ENCODE results near the gene C11orf42. TPM values are rescaled to one million over a fixed set of nuclear protein-coding genes. Genes with fewer than 3 reads are reported as not detected.

Gene C11orf42
- total RNA-seq, 1 donor from 2014 or later, result not detected

DNA sequence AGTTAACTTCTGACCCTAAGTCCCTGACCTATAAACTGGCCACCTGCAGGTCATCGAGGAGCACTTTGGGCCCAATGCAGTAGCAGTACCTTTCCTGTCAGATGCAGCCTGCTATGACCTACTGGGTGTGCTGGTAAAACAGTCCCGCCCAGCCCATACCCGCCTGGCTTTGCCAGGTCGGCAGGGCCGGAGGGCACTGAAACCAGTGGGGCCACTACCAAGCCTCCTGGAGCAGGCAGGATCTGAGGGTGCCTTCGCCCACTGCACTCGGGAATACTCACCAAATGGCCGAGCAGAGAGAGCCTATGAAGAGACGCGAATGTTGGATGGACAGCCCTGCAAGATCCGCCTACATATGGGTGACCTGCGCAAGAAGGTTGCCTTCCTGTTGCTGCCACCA is 4.4 kb downstream of the C11orf42 start:
- no peaks in the 10 kb centered on the region for H3K27me3 ChIP-seq (ENCODE audit: low read depth)
- DNase-seq, result no peak
- H3K9me3 ChIP-seq (replicated peaks), result no peaks in the 10 kb centered on the region
- no peak overlapping the region for H3K4me3 ChIP-seq
- H3K27ac ChIP-seq (replicated peaks), result no peak overlapping the region
- intact Hi-C loops (cut with micrococcal nuclease), result no loop called here
- peaks cover 73% of the 10 kb centered on the region for H3K36me3 ChIP-seq
- TF ChIP-seq, protein P1, sequence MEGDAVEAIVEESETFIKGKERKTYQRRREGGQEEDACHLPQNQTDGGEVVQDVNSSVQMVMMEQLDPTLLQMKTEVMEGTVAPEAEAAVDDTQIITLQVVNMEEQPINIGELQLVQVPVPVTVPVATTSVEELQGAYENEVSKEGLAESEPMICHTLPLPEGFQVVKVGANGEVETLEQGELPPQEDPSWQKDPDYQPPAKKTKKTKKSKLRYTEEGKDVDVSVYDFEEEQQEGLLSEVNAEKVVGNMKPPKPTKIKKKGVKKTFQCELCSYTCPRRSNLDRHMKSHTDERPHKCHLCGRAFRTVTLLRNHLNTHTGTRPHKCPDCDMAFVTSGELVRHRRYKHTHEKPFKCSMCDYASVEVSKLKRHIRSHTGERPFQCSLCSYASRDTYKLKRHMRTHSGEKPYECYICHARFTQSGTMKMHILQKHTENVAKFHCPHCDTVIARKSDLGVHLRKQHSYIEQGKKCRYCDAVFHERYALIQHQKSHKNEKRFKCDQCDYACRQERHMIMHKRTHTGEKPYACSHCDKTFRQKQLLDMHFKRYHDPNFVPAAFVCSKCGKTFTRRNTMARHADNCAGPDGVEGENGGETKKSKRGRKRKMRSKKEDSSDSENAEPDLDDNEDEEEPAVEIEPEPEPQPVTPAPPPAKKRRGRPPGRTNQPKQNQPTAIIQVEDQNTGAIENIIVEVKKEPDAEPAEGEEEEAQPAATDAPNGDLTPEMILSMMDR (IDR thresholded peaks at IDR 0.05; ENCODE audit: borderline replicate concordance), result no peak
- H3K4me1 ChIP-seq, result peaks cover 7% of the 10 kb centered on the region

DNA sequence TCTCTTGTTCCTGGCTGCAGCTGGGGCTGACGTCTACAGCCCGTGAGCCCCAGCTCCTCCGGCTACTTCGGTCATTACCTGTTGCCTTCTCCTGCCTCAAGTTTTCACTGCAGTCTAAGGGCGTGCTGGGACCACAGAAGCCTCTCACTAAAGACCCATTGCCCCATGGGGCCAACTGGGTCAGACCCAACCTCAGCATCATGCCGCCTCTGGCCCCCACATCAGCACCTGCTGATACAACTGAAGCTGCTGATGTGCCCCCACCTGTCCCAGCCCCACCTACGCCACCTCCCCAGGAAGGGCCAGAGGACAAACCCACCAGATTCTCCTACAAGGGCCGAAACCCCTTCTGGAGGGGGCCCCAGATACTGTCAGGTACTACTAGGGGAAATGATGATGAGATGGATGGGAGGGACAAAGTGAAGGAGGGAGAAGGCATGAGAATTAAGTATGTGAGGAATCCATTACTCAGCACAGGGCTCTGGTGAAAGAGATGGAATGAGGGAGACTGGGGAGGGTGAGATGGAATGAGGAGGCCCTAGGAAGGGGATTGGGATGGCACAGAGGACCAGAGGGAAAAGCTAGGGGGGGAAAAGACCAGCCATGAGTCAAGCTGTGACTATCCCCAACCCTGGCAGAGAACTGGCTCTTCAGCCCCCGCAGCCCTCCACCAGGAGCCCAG is 5.1 kb downstream of the C11orf42 start:
- no peaks in the 10 kb centered on the region for H3K27me3 ChIP-seq (ENCODE audit: low read depth)
- no peak overlapping the region for H3K27ac ChIP-seq (replicated peaks)
- TF ChIP-seq, protein P1 (IDR thresholded peaks at IDR 0.05; ENCODE audit: borderline replicate concordance), result no peak
- intact Hi-C loops (cut with micrococcal nuclease), result no loop called here
- H3K4me1 ChIP-seq, result peaks cover 7% of the 10 kb centered on the region
- no peaks in the 10 kb centered on the region for H3K9me3 ChIP-seq (replicated peaks)
- no peak for DNase-seq
- H3K4me3 ChIP-seq, result no peak overlapping the region
- peaks cover 71% of the 10 kb centered on the region for H3K36me3 ChIP-seq

DNA sequence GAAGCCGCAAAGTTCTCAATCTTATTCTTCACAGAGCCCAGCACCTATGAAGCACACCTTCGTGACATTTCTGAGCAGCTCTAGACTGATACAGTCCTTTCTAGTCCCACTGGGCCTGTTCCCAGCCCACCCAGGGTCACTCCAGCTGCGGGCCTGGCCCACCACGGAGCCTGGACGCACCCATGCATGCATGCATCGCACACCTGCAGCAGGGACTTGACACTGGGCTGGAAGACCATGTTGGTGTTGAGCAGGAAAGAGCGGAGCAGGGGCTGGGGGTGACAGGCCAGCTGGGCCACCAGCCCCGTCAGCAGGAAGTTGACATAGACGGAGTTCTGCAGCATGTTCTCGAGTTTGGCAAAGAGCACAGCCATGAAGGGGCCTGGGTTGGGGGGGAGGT is 9.2 kb downstream of the C11orf42 start:
- no peak overlapping the region for H3K27ac ChIP-seq (replicated peaks)
- TF ChIP-seq, protein P1 (IDR thresholded peaks at IDR 0.05; ENCODE audit: borderline replicate concordance), result no peak
- intact Hi-C loops (cut with micrococcal nuclease), result no loop called here
- peaks cover 91% of the 10 kb centered on the region for H3K36me3 ChIP-seq
- no peak overlapping the region for H3K4me3 ChIP-seq
- DNase-seq, result no peak
- no peaks in the 10 kb centered on the region for H3K27me3 ChIP-seq (ENCODE audit: low read depth)
- H3K4me1 ChIP-seq, result peaks cover 10% of the 10 kb centered on the region
- H3K9me3 ChIP-seq (replicated peaks), result no peaks in the 10 kb centered on the region

DNA sequence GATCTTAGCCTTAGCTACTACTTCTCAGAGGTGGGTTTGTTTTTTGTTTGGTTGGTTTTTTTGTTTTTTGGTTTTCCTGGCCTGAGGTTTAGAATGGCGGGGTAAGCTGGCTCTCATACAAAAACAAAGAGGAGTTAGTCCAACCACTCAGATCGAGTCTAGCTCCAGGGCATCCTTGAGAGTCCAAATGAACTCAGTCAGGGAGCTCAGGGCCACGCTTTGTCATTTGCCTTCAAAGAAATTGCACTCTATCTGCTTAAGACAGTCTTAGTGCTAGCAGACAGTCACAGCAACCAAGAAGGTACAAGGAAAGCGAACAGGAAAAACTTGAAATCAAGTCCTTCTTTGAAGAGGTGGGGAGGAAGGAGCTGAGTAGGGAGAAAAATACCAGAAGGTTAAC is 11.1 kb downstream of the C11orf42 start:
- TF ChIP-seq, protein P1 (IDR thresholded peaks at IDR 0.05; ENCODE audit: borderline replicate concordance), result no peak
- Histone ChIP-seq H3K9me3 (replicated peaks) (no peaks in the 10 kb centered on the region), H3K27me3 (ENCODE audit: low read depth) (no peaks in the 10 kb centered on the region), H3K27ac (replicated peaks) (no peak overlapping the region), H3K36me3 (peaks cover 83% of the 10 kb centered on the region), H3K4me1 (peaks cover 24% of the 10 kb centered on the region), H3K4me3 (no peak overlapping the region)
- no peak for DNase-seq
- intact Hi-C loops (cut with micrococcal nuclease), result no loop called here

DNA sequence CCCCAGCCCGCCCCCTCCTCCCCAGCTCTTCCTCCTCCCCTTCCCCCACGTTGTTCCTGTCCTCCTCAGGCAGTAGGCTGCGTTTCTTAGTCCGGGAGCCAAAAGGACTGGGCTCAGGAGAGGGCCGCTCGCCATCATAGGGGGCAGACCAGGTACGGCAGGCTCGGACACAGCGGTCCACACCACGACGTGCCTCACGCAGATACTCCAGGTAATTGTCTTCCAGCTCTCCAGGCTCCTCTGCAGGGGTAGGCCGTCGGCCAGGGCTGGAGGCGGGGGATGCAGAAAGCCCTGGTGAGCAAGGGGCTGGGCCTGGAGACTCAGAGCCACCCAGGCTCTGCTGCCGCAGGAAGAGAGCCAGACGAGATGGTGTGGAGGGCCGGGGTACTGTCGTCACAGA is 12.4 kb downstream of the C11orf42 start:
- no peak overlapping the region for H3K27ac ChIP-seq (replicated peaks)
- H3K9me3 ChIP-seq (replicated peaks), result no peaks in the 10 kb centered on the region
- H3K27me3 ChIP-seq (ENCODE audit: low read depth), result no peaks in the 10 kb centered on the region
- H3K4me3 ChIP-seq, result no peak overlapping the region
- H3K36me3 ChIP-seq, result peaks cover 83% of the 10 kb centered on the region
- TF ChIP-seq, protein P1 (IDR thresholded peaks at IDR 0.05; ENCODE audit: borderline replicate concordance), result no peak
- intact Hi-C loops (cut with micrococcal nuclease), result no loop called here
- DNase-seq, result no peak
- peaks cover 26% of the 10 kb centered on the region for H3K4me1 ChIP-seq
